Epithelial cell of esophagus (primary cell): Measurements from ENCODE around the gene SUSD3.

Experiments
- DNase-seq: peaks from one replicate; pipeline ENCODE4 v3.0.0; 2010; ENCODE audit warnings: low read depth
- H3K4me3 ChIP-seq: 2 replicates; pipeline ENCODE4 v1.5.1; 2011; ENCODE audit warnings: mild to moderate bottlenecking, low read length, control low read depth
- TF ChIP-seq, protein P1 (sequence below): IDR thresholded peaks from 2 replicates; pipeline ENCODE4 v1.5.1; 2011; ENCODE audit warnings: low read depth, mild to moderate bottlenecking, low read length, control low read depth, inconsistent platforms; ENCODE audit not compliant: insufficient read depth; ENCODE audit errors: missing control alignments

The SUSD3 gene

DNA sequence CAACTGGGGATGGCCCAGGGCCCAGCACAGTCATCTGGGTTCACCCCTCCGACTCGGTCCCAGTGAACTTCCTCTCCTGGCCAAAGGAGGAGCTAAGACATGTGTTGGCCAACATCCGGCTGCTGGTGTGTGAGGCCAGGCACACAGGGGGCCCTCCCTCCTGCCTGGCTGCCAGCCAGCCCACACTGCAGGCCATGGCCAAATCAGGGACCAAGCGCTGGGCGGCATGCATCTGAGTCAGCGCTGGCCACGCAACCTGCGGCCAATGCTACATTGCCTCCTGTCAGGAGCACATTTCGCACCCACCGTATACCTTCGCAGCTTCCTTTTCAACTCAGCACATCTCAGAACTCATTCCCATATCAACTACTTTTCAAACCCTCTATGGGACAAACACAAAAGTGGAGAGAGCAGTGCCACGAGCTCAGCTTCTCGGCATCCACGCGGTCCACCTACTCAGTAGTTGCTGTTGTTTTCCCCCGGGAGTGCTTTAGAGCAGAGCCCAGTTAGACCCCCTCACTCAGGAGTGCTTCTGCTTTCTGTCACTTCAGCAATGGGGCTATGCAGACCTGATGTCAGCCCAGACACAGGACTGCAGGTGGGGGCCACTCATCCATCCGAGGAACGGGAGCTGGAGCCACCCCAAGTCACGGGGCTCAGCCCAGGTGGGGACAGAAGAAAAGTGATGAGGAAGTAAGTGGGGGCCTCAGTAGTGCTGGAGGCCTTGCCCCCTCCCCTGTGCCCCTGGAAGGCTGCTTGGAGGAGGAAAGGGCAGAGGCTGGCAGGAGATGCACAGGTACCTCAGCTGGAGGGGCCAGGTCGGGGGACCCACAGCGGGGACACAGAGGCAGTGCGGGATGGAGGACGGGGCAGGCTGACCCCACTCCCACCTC, 61.7 kb downstream of the SUSD3 start:
- DNase-seq, result peak; percentile 90
- no peak overlapping the region for H3K4me3 ChIP-seq
- TF ChIP-seq, protein P1, sequence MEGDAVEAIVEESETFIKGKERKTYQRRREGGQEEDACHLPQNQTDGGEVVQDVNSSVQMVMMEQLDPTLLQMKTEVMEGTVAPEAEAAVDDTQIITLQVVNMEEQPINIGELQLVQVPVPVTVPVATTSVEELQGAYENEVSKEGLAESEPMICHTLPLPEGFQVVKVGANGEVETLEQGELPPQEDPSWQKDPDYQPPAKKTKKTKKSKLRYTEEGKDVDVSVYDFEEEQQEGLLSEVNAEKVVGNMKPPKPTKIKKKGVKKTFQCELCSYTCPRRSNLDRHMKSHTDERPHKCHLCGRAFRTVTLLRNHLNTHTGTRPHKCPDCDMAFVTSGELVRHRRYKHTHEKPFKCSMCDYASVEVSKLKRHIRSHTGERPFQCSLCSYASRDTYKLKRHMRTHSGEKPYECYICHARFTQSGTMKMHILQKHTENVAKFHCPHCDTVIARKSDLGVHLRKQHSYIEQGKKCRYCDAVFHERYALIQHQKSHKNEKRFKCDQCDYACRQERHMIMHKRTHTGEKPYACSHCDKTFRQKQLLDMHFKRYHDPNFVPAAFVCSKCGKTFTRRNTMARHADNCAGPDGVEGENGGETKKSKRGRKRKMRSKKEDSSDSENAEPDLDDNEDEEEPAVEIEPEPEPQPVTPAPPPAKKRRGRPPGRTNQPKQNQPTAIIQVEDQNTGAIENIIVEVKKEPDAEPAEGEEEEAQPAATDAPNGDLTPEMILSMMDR, result peak; percentile 43

DNA sequence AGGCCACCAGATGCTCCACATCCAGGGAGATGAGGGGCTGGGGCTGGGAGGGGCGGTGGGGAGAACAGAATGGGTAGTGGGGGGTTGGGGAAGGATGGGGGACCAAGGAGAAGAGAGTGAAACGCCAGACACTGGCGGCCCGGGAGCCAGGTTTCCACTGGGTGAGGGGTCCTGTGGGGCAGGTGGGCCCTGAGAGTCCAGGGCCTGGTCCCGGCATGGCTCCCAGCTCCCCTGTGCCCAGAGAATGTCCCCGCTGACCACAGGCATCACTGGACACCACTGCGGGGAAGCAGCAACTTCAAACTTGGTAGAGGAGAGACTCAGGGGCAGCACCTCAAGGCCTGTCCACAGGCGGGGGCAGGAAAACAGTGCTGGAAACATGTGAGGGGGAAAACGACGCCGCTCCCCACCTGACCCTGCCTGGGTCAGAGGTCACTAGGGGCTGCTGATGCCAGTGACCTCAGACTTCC, 62.4 kb downstream of the SUSD3 start:
- TF ChIP-seq, protein P1, result no peak
- DNase-seq, result no peak
- H3K4me3 ChIP-seq, result no peak overlapping the region

DNA sequence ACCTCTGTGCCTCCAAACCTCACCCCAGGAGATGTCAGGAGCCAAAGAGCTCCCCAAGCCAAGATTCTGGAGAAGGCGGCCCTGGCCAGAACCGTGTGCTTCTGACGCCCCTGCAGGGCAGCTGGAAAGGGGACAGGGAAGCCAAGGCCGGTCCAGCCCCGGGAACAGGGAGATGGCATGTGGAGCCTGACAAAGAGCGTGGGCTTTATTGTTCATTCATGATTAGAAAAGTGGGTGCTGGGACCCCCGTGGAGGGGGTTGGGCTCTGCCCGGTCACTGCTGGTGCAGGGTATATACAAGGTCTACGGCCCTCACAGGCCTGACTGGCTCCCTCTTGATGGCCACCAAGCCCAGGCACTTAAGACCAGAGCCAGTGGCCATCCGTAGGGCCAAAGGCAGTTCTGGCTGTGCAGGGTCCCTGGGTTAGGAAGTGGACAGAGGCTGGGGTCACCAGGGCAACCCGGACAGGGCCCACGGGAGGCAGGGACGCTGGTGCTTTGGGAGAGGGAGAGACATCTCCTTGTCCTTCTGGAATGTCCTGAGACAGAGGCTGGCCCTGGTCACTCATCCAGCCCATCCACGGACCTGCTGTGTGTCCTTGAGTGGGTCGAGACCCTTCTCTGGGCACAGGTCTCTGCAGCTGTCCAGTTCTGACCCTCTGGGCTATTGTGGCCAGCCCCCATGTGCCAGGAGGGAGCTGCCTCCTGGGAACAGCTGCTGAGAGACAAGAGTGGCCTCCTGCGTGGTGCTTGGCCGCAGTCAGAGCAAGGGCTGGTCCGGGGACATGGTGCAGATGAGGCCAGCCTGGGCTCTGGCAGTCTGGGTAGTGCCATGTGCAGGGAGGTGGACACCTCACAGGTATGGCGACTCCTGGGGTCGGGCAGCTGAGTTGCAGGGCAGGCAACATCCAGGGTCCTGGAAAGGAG, 63.1 kb downstream of the SUSD3 start:
- no peak overlapping the region for H3K4me3 ChIP-seq
- no peak for DNase-seq
- TF ChIP-seq, protein P1, result no peak

DNA sequence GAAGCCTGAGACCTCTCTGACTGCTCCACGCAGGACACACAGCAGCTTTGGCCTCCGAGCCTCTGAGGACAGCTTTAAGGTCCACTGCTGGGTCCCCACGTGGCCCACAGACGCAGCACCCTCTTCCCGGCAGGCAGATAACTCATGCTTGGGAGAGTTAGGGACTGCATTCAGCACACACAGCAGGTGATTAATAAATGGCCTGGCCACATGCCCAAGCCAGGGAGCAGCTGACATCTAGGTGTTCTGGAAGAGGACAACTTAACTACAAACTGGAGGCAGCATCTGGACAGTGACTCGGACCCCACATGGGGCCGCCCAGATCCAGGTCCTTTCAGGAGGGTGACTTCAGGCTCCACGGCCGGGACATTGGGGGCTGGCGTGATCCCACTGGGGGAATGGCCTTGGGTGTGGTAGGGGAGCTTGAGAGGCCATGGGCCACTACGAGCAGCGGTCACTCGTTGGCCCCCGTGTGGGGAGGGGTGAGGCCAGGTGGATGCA, 64.3 kb downstream of the SUSD3 start:
- H3K4me3 ChIP-seq, result no peak overlapping the region
- TF ChIP-seq, protein P1, result no peak
- DNase-seq, result no peak

DNA sequence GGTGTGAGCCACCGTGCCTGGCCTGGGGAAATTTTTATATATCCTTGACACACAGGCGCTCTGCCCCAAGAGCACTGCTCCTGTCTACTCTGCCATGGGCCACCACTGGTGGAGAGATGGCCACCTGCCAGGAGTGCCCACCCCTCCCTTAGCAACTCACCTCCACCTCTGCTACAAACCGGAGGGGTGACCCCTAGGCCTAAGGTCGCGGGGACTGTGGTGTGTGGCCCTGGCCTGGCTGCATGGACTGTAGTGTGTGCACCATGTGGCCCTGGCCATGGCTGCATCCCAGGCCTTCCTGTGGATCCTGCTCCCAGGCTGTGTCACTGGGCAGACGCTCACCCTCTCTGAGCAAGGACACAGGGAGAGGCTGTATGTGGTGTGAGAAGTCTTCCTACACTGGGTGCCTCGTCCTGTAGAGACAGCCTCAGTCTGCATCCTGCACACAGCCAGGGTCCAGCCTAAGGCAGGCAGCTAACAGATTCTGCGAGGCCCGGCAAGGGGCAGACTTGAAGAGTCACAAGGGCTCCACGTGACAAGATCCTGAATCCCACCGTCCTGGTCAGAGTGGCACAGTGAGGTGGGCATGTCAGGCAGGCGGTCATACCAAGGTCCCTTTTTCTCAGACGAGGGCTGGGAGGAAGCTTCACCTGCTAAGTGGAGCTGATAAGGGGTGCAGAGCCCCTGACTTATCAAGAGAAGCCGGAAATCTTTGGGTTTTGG, 65.2 kb downstream of the SUSD3 start:
- TF ChIP-seq, protein P1, result no peak
- DNase-seq, result no peak
- H3K4me3 ChIP-seq, result no peak overlapping the region

DNA sequence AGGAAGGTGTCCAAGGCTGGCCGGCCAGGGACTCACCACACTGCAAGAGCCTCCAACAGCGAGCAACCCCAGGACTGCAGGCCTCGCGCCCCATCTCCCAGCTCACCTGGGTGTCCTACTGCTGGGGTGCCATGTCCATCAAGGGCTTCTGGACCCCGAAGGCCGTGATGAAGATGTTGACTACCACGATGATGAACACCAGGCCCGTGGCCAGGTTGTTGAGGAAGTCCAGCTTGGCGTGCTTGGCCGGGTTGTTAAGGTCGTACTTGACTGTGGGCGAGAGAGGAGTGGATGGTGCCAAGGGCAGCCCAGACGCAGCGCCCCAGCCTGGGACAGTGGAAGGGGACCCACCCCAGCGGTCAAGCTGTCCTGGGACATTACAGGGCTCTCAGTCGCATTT, 66.3 kb downstream of the SUSD3 start:
- no peak overlapping the region for H3K4me3 ChIP-seq
- DNase-seq, result no peak
- TF ChIP-seq, protein P1, result no peak
